Transverse colon (tissue), 3 donors: ENCODE measurements around the gene SLIT1.

ENCODE experiments used
- POLR2A ChIP-seq: fragments of 450-650 bp; IDR thresholded peaks from one replicate; pipeline ENCODE4 v1.6.1; 2016; ENCODE audit warnings: antibody characterized with exemption, mild to moderate bottlenecking, moderate library complexity
- TF ChIP-seq, protein P1 (sequence below), 5 experiments: fragments of 200-600 bp in 3 of 5; fragments of 450-650 bp in 2 of 5; sonication (generic) in 3 of 5; IDR thresholded peaks; 1 replicate in 2 of 5; 2 replicates in 3 of 5; pipeline ENCODE4 v1.5.1; 2016 to 2017; ENCODE audit warnings: antibody characterized with exemption in 5 of 5, inconsistent platforms in 3 of 5, mild to moderate bottlenecking in 2 of 5, moderate library complexity in 1 of 5

DNA sequence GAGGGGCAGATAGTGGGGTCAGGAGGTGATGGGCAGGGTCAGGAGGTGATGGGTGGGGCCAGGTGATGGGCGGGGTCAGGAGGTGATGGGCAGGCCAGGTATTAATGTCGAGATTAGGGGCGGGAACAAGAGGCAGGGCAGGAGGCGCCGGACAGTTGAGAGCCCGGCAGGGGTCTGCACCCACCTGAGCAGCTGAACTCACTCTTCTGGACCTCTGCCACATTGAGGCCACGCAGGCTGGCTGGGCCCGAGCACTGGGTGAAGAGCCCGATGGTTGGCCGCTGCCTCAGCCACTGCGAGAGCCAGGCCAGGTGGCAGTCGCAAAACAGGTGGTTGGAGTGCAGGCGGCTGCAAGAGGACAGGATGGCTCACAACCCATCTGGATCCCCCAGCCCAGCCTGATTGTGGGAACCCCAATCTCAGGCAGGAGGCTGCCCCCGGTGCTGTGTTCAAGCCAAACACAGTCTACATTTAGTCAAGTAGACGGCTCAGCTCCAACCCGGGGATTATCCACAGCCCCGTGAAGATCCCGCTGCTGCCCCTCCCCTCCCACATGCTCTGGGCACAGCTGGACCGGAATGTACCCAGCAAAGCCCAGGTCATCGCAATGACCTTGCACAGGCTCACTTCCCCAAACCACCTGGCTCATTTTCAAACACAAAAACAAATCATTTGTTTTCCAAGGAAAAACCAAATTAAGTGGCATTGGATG lies 122.3 kb downstream of the SLIT1 start:
- no peak for TF ChIP-seq POLR2A
- TF ChIP-seq, protein P1, sequence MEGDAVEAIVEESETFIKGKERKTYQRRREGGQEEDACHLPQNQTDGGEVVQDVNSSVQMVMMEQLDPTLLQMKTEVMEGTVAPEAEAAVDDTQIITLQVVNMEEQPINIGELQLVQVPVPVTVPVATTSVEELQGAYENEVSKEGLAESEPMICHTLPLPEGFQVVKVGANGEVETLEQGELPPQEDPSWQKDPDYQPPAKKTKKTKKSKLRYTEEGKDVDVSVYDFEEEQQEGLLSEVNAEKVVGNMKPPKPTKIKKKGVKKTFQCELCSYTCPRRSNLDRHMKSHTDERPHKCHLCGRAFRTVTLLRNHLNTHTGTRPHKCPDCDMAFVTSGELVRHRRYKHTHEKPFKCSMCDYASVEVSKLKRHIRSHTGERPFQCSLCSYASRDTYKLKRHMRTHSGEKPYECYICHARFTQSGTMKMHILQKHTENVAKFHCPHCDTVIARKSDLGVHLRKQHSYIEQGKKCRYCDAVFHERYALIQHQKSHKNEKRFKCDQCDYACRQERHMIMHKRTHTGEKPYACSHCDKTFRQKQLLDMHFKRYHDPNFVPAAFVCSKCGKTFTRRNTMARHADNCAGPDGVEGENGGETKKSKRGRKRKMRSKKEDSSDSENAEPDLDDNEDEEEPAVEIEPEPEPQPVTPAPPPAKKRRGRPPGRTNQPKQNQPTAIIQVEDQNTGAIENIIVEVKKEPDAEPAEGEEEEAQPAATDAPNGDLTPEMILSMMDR (IDR thresholded peaks at IDR 0.05), result no peak
